Globus pallidus (tissue), 1 donor: ENCODE measurements around the gene DHFR.
"Not testable (repeated sequence)": the region's sequence is repeated elsewhere in the genome, so short reads cannot be mapped to it uniquely, and the experiment has no call there.

ENCODE experiments used
- DNase-seq: peaks from one replicate; pipeline ENCODE4 v3.0.0-alpha.2; 2015; ENCODE audit warnings: low spot score

The DHFR gene

GRCh38 chr5:80597500-80597899 is 57.3 kb downstream of the DHFR start:
- DNase-seq: no peak

- no peak for DNase-seq
Observed at GRCh38 chr5:80594810-80595209, 60.0 kb downstream of the DHFR start.

- DNase-seq: no peak
Observed at GRCh38 chr5:80592761-80593160, 62.0 kb downstream of the DHFR start.

- no peak for DNase-seq
Observed at GRCh38 chr5:80592105-80592504, 62.7 kb downstream of the DHFR start.

GRCh38 chr5:80591352-80591751 is 63.4 kb downstream of the DHFR start:
- no peak for DNase-seq

- DNase-seq: no peak
Observed at GRCh38 chr5:80590766-80591165, 64.0 kb downstream of the DHFR start.

GRCh38 chr5:80588858-80589540 is 65.8 kb downstream of the DHFR start:
- DNase-seq: no peak

- DNase-seq: no peak
Observed at GRCh38 chr5:80584770-80585169, 70.0 kb downstream of the DHFR start.

GRCh38 chr5:80580291-80580690 is 74.5 kb downstream of the DHFR start:
- not testable (repeated sequence) for DNase-seq

GRCh38 chr5:80579050-80579449 is 75.7 kb downstream of the DHFR start:
- no peak for DNase-seq

GRCh38 chr5:80577707-80578106 is 77.1 kb downstream of the DHFR start:
- no peak for DNase-seq

GRCh38 chr5:80576383-80576782 is 78.4 kb downstream of the DHFR start:
- DNase-seq: no peak
